CD4-positive, alpha-beta memory T cell (primary cell): ENCODE data around the gene RAET1G. TPM values are rescaled to one million over a fixed set of nuclear protein-coding genes. Genes with fewer than 3 reads are reported as not detected.
A peak's percentile ranks its signal among the peaks of the same experiment; 100 is the strongest.
"Not testable (repeated sequence)": the region's sequence is repeated elsewhere in the genome, so short reads cannot be mapped to it uniquely, and the experiment has no call there.

Experiments
- CTCF ChIA-PET: fragments of 350-600 bp; sonication (Branson Sonifier 250); formaldehyde crosslinking; loops from one replicate; lab custom pipeline; 2021; ENCODE audit warnings: inconsistent platforms; ENCODE audit not compliant: partially characterized antibody; lab: Charles Lee
- POLR2A ChIA-PET: fragments of 350-600 bp; sonication (Branson Sonifier 250); formaldehyde crosslinking; loops from one replicate; lab custom pipeline; 2021; ENCODE audit not compliant: partially characterized antibody; lab: Charles Lee
- DNase-seq, 5 donors: peaks; one replicate each; pipeline versions ENCODE4 v3.0.0 to v3.0.0-alpha.2; 2020 to 2022; ENCODE audit warnings: mixed read lengths in 1 of 5
- H3K27ac ChIP-seq: one replicate; pipeline ENCODE4 v1.7.0; 2013; ENCODE audit warnings: low read depth, low read length
- H3K27me3 ChIP-seq: 2 replicates; pipeline ENCODE4 v1.7.0; 2013; ENCODE audit warnings: mild to moderate bottlenecking, low read length, moderate library complexity; ENCODE audit not compliant: insufficient read depth
- H3K36me3 ChIP-seq: 2 replicates; pipeline ENCODE4 v1.7.0; 2013; ENCODE audit warnings: mild to moderate bottlenecking, low read length, moderate library complexity; ENCODE audit not compliant: insufficient read depth
- H3K4me1 ChIP-seq: 2 replicates; pipeline ENCODE4 v1.7.0; 2013; ENCODE audit warnings: mild to moderate bottlenecking, low read length, moderate library complexity; ENCODE audit not compliant: insufficient read depth
- H3K4me3 ChIP-seq, 2 donors: one replicate each; pipeline ENCODE4 v1.7.0; 2013; ENCODE audit warnings: low read length in 2 of 2, mild to moderate bottlenecking in 1 of 2
- H3K9me3 ChIP-seq, 2 donors: one replicate each; pipeline ENCODE4 v1.7.0; 2013; ENCODE audit warnings: low read length in 2 of 2, control low read depth in 1 of 2; ENCODE audit not compliant: control insufficient read depth in 1 of 2
- H3K27ac Mint-ChIP-seq, 7 donors: one replicate each; pipeline ENCODE4 v1.8.0; 2020 to 2021; ENCODE audit warnings: mixed read lengths in 7 of 7, mild to moderate bottlenecking in 6 of 7, inconsistent platforms in 3 of 7, moderate library complexity in 3 of 7
- H3K27me3 Mint-ChIP-seq, 2 donors: one replicate each; pipeline ENCODE4 v1.8.0; 2020 to 2021; ENCODE audit warnings: mixed read lengths in 2 of 2
- H3K36me3 Mint-ChIP-seq, 2 donors: one replicate each; pipeline ENCODE4 v1.8.0; 2020 to 2021; ENCODE audit warnings: mixed read lengths in 2 of 2, inconsistent platforms in 1 of 2, mild to moderate bottlenecking in 1 of 2
- H3K4me1 Mint-ChIP-seq, 4 donors: one replicate each; pipeline ENCODE4 v1.8.0; 2020 to 2021; ENCODE audit warnings: mixed read lengths in 4 of 4, mild to moderate bottlenecking in 1 of 4
- H3K4me3 Mint-ChIP-seq, 8 donors: one replicate each; pipeline ENCODE4 v1.8.0; 2020 to 2021; ENCODE audit warnings: mixed read lengths in 8 of 8, mild to moderate bottlenecking in 7 of 8, moderate library complexity in 6 of 8, inconsistent platforms in 3 of 8
- H3K9me3 Mint-ChIP-seq, 8 donors: one replicate each; pipeline ENCODE4 v1.8.0; 2020 to 2021; ENCODE audit warnings: mixed read lengths in 8 of 8, mild to moderate bottlenecking in 5 of 8, inconsistent platforms in 3 of 8, moderate library complexity in 1 of 8
- intact Hi-C: fragments of 100-400 bp; cut with micrococcal nuclease; formaldehyde crosslinking; loops from one replicate; pipeline ENCODE4 v1.15.1; 2023
- polyA plus RNA-seq, 2 donors: library from polyadenylated mRNA; unstranded; fragments of 300-500 nt; fragmentation: Illumina TruSeq; gene quantifications; one replicate each; pipeline ENCODE4 v1.2.3, GENCODE V29; 2021
- total RNA-seq, 2 experiments: library from RNA; stranded (reverse); gene quantifications; one replicate each; pipeline ENCODE4 v1.2.3, GENCODE V29; 2021

Gene RAET1G
- total and polyA plus RNA-seq, 4 experiments from 2014 or later = not detected

DNA sequence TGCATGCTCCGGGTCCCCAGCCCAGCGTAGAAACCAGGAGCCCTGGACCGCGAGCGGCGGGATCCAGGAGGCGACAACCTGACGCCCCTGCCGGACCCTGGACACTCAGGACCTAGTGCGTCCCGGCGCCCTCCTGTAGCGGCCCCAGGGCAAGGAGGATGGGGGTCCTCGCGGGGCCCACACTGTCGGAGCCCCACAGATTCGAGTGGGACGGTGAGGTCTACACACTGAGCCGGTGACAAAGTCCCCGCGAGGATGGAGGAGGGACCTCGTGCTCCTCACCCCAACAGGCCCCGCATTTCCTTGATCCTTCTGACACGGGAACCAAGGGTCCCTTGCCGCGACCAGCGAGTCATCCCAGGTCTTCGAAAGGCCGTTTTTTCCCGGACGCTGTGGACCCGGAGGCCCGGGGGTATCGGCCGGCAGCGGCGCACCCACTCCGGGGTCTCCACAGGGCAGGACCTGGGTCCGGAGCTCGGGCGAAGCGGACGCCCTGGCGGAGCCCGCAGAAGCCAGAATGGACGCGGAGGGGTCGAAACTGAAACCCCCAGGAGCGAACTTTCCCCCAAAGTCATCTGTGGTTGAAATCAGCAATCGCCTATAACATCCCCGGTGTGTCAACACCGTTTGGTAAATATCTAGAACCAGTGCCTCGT, 31.5 kb upstream of the RAET1G start:
- H3K4me1 Mint-ChIP-seq = peaks cover 2 to 19% (median 7%) of the 10 kb centered on the region in 4 donors
- intact Hi-C loops, H3K9me3 Mint-ChIP-seq, H3K36me3 Mint-ChIP-seq, H3K4me3 ChIP-seq, H3K36me3 ChIP-seq, CTCF ChIA-PET, H3K4me1 ChIP-seq, H3K27ac Mint-ChIP-seq, DNase-seq, POLR2A ChIA-PET, H3K27ac ChIP-seq, H3K9me3 ChIP-seq, H3K4me3 Mint-ChIP-seq: not testable (repeated sequence)
- H3K27me3 Mint-ChIP-seq = peaks cover 66 to 68% of the 10 kb centered on the region in 2 donors
- peaks cover 38% of the 10 kb centered on the region for H3K27me3 ChIP-seq

GRCh38 chr6:149953934-149954327, 31.0 kb upstream of the RAET1G start:
- DNase-seq, POLR2A ChIA-PET, H3K9me3 ChIP-seq, H3K36me3 ChIP-seq, H3K27ac Mint-ChIP-seq, H3K27ac ChIP-seq, H3K4me3 ChIP-seq, H3K9me3 Mint-ChIP-seq, H3K36me3 Mint-ChIP-seq, CTCF ChIA-PET, H3K4me1 ChIP-seq, intact Hi-C loops: not testable (repeated sequence)
- peaks cover 63 to 64% of the 10 kb centered on the region in 2 donors for H3K27me3 Mint-ChIP-seq
- peaks cover 33% of the 10 kb centered on the region for H3K27me3 ChIP-seq
- H3K4me1 Mint-ChIP-seq = peaks cover 2 to 19% (median 7%) of the 10 kb centered on the region in 4 donors
- peak overlapping the region in 1 of 8 donors; percentile 37 for H3K4me3 Mint-ChIP-seq

GRCh38 chr6:149953390-149953789, 30.5 kb upstream of the RAET1G start:
- peaks cover 2 to 19% (median 7%) of the 10 kb centered on the region in 4 donors for H3K4me1 Mint-ChIP-seq
- peak overlapping the region in 2 of 8 donors; percentile 20 to 37 for H3K4me3 Mint-ChIP-seq
- POLR2A ChIA-PET = not testable (repeated sequence)

GRCh38 chr6:149951626-149952025, 28.7 kb upstream of the RAET1G start:
- H3K36me3 ChIP-seq = no peaks in the 10 kb centered on the region
- peaks cover 8% of the 10 kb centered on the region for H3K4me1 ChIP-seq
- H3K36me3 Mint-ChIP-seq = no peaks in the 10 kb centered on the region
- H3K4me1 Mint-ChIP-seq = peaks cover 2 to 19% (median 7%) of the 10 kb centered on the region in 4 donors
- ChIA-PET CTCF (no interaction called here), POLR2A (no interaction called here)
- peaks cover 31% of the 10 kb centered on the region for H3K27me3 ChIP-seq
- H3K4me3 Mint-ChIP-seq = no peak overlapping the region
- intact Hi-C loops = no loop called here
- H3K27me3 Mint-ChIP-seq = peaks cover 62 to 63% of the 10 kb centered on the region in 2 donors
- H3K4me3 ChIP-seq = no peak overlapping the region
- peak overlapping the region in 1 of 7 donors; percentile 25 for H3K27ac Mint-ChIP-seq
- no peak overlapping the region for H3K27ac ChIP-seq
- no peak for DNase-seq
- H3K9me3 Mint-ChIP-seq = peaks cover 0 to 5% (median 0%) of the 10 kb centered on the region in 8 donors
- H3K9me3 ChIP-seq = no peaks in the 10 kb centered on the region

More at GRCh38 chr6:149953390-149953789, 30.5 kb upstream of the RAET1G start:
- H3K36me3 Mint-ChIP-seq, H3K4me1 ChIP-seq, intact Hi-C loops, H3K27ac ChIP-seq, DNase-seq, H3K36me3 ChIP-seq, H3K9me3 Mint-ChIP-seq, H3K27ac Mint-ChIP-seq, H3K9me3 ChIP-seq, H3K4me3 ChIP-seq: not testable (repeated sequence)
- peaks cover 31% of the 10 kb centered on the region for H3K27me3 ChIP-seq
- CTCF ChIA-PET = interaction anchor here (1.2 kb wide), 1 partner anchor 63 kb away, joined by 5 read pairs; no protein-coding TSS in a partner anchor
- H3K27me3 Mint-ChIP-seq = peaks cover 60 to 62% of the 10 kb centered on the region in 2 donors

DNA sequence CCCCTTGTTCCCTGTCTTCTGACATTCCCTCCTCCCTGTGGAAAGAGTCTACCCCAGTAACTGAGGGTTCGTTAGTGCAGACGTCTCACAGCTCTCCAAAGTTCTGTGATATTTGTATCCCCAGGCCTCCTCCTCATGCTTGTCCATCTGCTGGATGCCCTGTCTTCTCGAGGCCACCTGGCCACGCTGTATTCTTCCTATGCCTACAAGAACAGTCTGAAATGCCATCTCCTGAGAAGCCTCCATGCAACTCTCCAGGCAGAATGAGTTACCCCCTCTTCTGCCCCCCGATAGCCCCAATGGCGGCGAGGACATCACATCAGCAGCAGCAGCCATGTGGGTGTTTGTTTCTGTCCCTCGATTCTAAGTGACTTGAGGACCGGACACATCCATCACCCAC, 28.2 kb upstream of the RAET1G start:
- Mint-ChIP-seq H3K4me3 (no peak overlapping the region), H3K27me3 (peaks cover 59 to 63% of the 10 kb centered on the region in 2 donors), H3K9me3 (peaks cover 0 to 4% (median 0%) of the 10 kb centered on the region in 8 donors), H3K27ac (no peak overlapping the region), H3K36me3 (no peaks in the 10 kb centered on the region), H3K4me1 (peaks cover 2 to 19% (median 7%) of the 10 kb centered on the region in 4 donors)
- Histone ChIP-seq H3K4me3 (no peak overlapping the region), H3K4me1 (peaks cover 8% of the 10 kb centered on the region), H3K36me3 (no peaks in the 10 kb centered on the region), H3K27ac (no peak overlapping the region), H3K27me3 (peaks cover 30% of the 10 kb centered on the region), H3K9me3 (no peaks in the 10 kb centered on the region)
- intact Hi-C loops = no loop called here
- CTCF ChIA-PET = no interaction called here
- no peak for DNase-seq
- POLR2A ChIA-PET = no interaction called here

DNA sequence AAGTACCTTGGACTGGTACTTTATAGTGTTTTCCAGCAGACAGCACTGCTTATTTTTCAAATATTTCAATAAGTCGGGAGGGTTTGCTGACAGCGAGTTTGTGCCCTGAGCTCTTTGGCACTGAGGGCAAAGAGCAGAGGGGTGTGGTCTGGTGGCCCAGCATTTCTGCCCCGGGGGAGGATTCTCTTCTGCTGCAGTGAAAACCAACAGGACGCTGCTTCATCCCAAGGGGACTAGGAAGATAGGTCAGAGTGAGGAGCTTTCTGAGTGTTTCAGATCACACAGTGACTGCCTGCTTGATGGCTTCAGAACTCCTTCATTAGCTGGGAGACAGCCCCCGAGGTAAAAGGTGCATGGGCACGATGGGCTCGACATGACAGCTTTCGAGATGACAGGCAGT, 27.5 kb upstream of the RAET1G start:
- H3K27ac Mint-ChIP-seq = no peak overlapping the region
- ChIA-PET CTCF (interaction anchor here (1.5 kb wide), 1 partner anchor 10 kb away, joined by 5 read pairs; no protein-coding TSS in a partner anchor), POLR2A (no interaction called here)
- Histone ChIP-seq H3K36me3 (no peaks in the 10 kb centered on the region), H3K4me1 (peaks cover 8% of the 10 kb centered on the region), H3K27me3 (peaks cover 24% of the 10 kb centered on the region), H3K27ac (no peak overlapping the region), H3K4me3 (no peak overlapping the region), H3K9me3 (no peaks in the 10 kb centered on the region)
- no peak overlapping the region for H3K4me3 Mint-ChIP-seq
- no peaks in the 10 kb centered on the region for H3K36me3 Mint-ChIP-seq
- peaks cover 2 to 15% (median 7%) of the 10 kb centered on the region in 4 donors for H3K4me1 Mint-ChIP-seq
- no peak for DNase-seq
- intact Hi-C loops = no loop called here
- H3K27me3 Mint-ChIP-seq = peaks cover 53 to 57% of the 10 kb centered on the region in 2 donors
- H3K9me3 Mint-ChIP-seq = peaks cover 0 to 2% (median 0%) of the 10 kb centered on the region in 8 donors

GRCh38 chr6:149948616-149949015, 25.7 kb upstream of the RAET1G start:
- H3K27ac ChIP-seq = no peak overlapping the region
- no peaks in the 10 kb centered on the region for H3K36me3 ChIP-seq
- Mint-ChIP-seq H3K27ac (no peak overlapping the region), H3K4me3 (no peak overlapping the region), H3K9me3 (no peaks in the 10 kb centered on the region), H3K27me3 (peaks cover 45 to 52% of the 10 kb centered on the region in 2 donors), H3K36me3 (no peaks in the 10 kb centered on the region), H3K4me1 (peaks cover 0 to 6% (median under 1%) of the 10 kb centered on the region in 4 donors)
- intact Hi-C loops = no loop called here
- ChIA-PET CTCF (no interaction called here), POLR2A (no interaction called here)
- no peaks in the 10 kb centered on the region for H3K9me3 ChIP-seq
- DNase-seq = no peak
- H3K27me3 ChIP-seq = peaks cover 20% of the 10 kb centered on the region
- no peak overlapping the region for H3K4me3 ChIP-seq
- H3K4me1 ChIP-seq = peaks cover 2% of the 10 kb centered on the region
